Keratinocyte (primary cell): ENCODE results near the gene EFCAB13. TPM values are rescaled to one million over a fixed set of nuclear protein-coding genes. Genes with fewer than 3 reads are reported as not detected.

Experiments used
- DNase-seq: peaks from one replicate; pipeline ENCODE4 v3.0.0-alpha.2; 2011; ENCODE audit warnings: low read depth, missing footprints, low spot score
- FAIRE-seq: peaks from 2 replicates; lab custom pipeline; 2011; peaks lifted over from hg19 to GRCh38; lab: Jason Lieb, UNC
- H2AFZ ChIP-seq: 2 replicates; pipeline ENCODE4 v1.6.0; 2012; ENCODE audit warnings: low read length, control low read depth, inconsistent platforms; ENCODE audit not compliant: control insufficient read depth
- H3K27ac ChIP-seq: 2 replicates; pipeline ENCODE4 v1.5.1; 2011; ENCODE audit warnings: low read length; ENCODE audit not compliant: control insufficient read depth, insufficient read depth
- H3K27me3 ChIP-seq: 3 replicates; pipeline ENCODE4 v1.6.0; 2011; ENCODE audit warnings: low read length; ENCODE audit not compliant: control insufficient read depth, insufficient read depth; ENCODE audit errors: extremely low read depth
- H3K36me3 ChIP-seq, 2 experiments: 2 replicates in 1 of 2; 3 replicates in 1 of 2; pipeline ENCODE4 v1.5.1; 2011; ENCODE audit warnings: low read length in 2 of 2, mild to moderate bottlenecking in 1 of 2; ENCODE audit not compliant: control insufficient read depth in 2 of 2, insufficient read depth in 2 of 2; ENCODE audit errors: extremely low read depth in 1 of 2
- H3K4me1 ChIP-seq: 3 replicates; pipeline ENCODE4 v1.5.1; 2011; ENCODE audit warnings: low read length; ENCODE audit not compliant: control insufficient read depth, insufficient read depth; ENCODE audit errors: extremely low read depth
- H3K4me2 ChIP-seq: 3 replicates; pipeline ENCODE4 v1.6.0; 2011; ENCODE audit warnings: low read depth, low read length; ENCODE audit not compliant: control insufficient read depth, insufficient read depth; ENCODE audit errors: extremely low read depth
- H3K4me3 ChIP-seq, 3 experiments: fragments of 200-600 bp in 1 of 3; sonication (generic) in 1 of 3; 2 replicates in 2 of 3; 3 replicates in 1 of 3; pipeline ENCODE4 v1.5.1; 2011 to 2016; ENCODE audit warnings: low read length in 3 of 3, mild to moderate bottlenecking in 3 of 3, control low read depth in 2 of 3, inconsistent platforms in 1 of 3, low read depth in 1 of 3, mixed read lengths in 1 of 3, mixed run types in 1 of 3, moderate library complexity in 1 of 3; ENCODE audit not compliant: control insufficient read depth in 2 of 3, insufficient read depth in 2 of 3; ENCODE audit errors: extremely low read depth in 1 of 3
- H3K79me2 ChIP-seq: 2 replicates; pipeline ENCODE4 v1.6.0; 2012; ENCODE audit warnings: low read length; ENCODE audit not compliant: control insufficient read depth, insufficient read depth
- H3K9ac ChIP-seq: 3 replicates; pipeline ENCODE4 v1.6.0; 2011; ENCODE audit warnings: low read length; ENCODE audit not compliant: control insufficient read depth, insufficient read depth; ENCODE audit errors: extremely low read depth
- H3K9me1 ChIP-seq: 3 replicates; pipeline ENCODE4 v1.6.0; 2011; ENCODE audit warnings: low read length; ENCODE audit not compliant: control insufficient read depth, insufficient read depth; ENCODE audit errors: extremely low read depth
- H3K9me3 ChIP-seq: 2 replicates; pipeline ENCODE4 v1.5.1; 2012; ENCODE audit warnings: low read depth, low read length; ENCODE audit not compliant: control insufficient read depth
- H4K20me1 ChIP-seq: 3 replicates; pipeline ENCODE4 v1.6.0; 2011; ENCODE audit warnings: low read length; ENCODE audit not compliant: control insufficient read depth, insufficient read depth; ENCODE audit errors: extremely low read depth
- CTCF ChIP-seq, 3 experiments: IDR thresholded peaks in 1 of 3; conservative IDR thresholded peaks in 1 of 3; optimal IDR thresholded peaks in 1 of 3; 2 replicates in 2 of 3; 3 replicates in 1 of 3; pipeline versions ENCODE3 to v1.5.1; 2011; ENCODE audit warnings: low read length in 3 of 3, mild to moderate bottlenecking in 3 of 3, moderate library complexity in 2 of 3, control low read depth in 1 of 3, inconsistent platforms in 1 of 3; ENCODE audit not compliant: insufficient read depth in 2 of 3; ENCODE audit errors: extremely low read depth in 1 of 3
- EZH2 ChIP-seq: IDR thresholded peaks from one replicate; pipeline ENCODE4 v1.6.1; 2012; ENCODE audit warnings: inconsistent platforms, mild to moderate bottlenecking, low read length, moderate library complexity
- dilution Hi-C: fragments of 300-500 bp; cut with MboI; formaldehyde crosslinking; loops from one replicate; pipeline ENCODE4 v1.7.0; 2020; ENCODE audit warnings: low sequenced_read_pairs; ENCODE audit not compliant: extremely low pct_ligation_motif_present
- polyA plus RNA-seq, 5 experiments: library from polyadenylated mRNA; depleted of rRNA in 3 of 5; stranded (reverse) in 3 of 5; stranded (forward) in 1 of 5; unstranded in 1 of 5; fragments of >200 nt; gene quantifications; 1 replicate in 1 of 5; 2 replicates in 3 of 5; 3 replicates in 1 of 5; pipeline versions ENCODE4 v1.2.1 to v1.2.3, GENCODE V29; 2011 to 2012; ENCODE audit warnings: missing spikeins in 2 of 5, low read depth in 1 of 5, low replicate concordance in 1 of 5

EFCAB13 gene
- polyA plus RNA-seq, 1 donor (not counting 4 experiments of a cell fraction or from before 2014, with no cell fraction given), result 0.63 TPM

- Histone ChIP-seq H3K4me1 (no peaks in the 10 kb centered on the region), H3K9me3 (no peaks in the 10 kb centered on the region), H3K4me3 (no peak overlapping the region), H3K36me3 (no peaks in the 10 kb centered on the region), H3K9me1 (no peaks in the 10 kb centered on the region), H3K27ac (no peak overlapping the region), H4K20me1 (no peaks in the 10 kb centered on the region), H3K27me3 (peaks cover 43% of the 10 kb centered on the region), H3K9ac (no peak overlapping the region), H3K4me2 (no peak overlapping the region), H2AFZ (no peak overlapping the region), H3K79me2 (no peaks in the 10 kb centered on the region)
- TF ChIP-seq EZH2 (no peak), CTCF (optimal IDR thresholded peaks at IDR 0.05 in 1 of 3, IDR thresholded peaks at IDR 0.05 in 1 of 3, conservative IDR thresholded peaks at IDR 0.05 in 1 of 3; ENCODE audit: extremely low read depth in 1 of 3, insufficient read depth in 2 of 3, low read length in 3 of 3) (no peak)
- FAIRE-seq (no peak), DNase-seq (no peak)
- dilution Hi-C loops, result no loop called here
Measured at GRCh38 chr17:47286198-47286914, 37.4 kb upstream of the EFCAB13 start.

GRCh38 chr17:47287068-47287467, 36.7 kb upstream of the EFCAB13 start:
- Histone ChIP-seq H3K27ac (no peak overlapping the region), H4K20me1 (no peaks in the 10 kb centered on the region), H3K4me2 (no peak overlapping the region), H2AFZ (no peak overlapping the region), H3K9me1 (no peaks in the 10 kb centered on the region), H3K4me3 (no peak overlapping the region), H3K9ac (no peak overlapping the region), H3K79me2 (no peaks in the 10 kb centered on the region), H3K27me3 (peaks cover 46% of the 10 kb centered on the region), H3K9me3 (no peaks in the 10 kb centered on the region), H3K4me1 (no peaks in the 10 kb centered on the region), H3K36me3 (no peaks in the 10 kb centered on the region)
- dilution Hi-C loops, result no loop called here
- FAIRE-seq (no peak), DNase-seq (no peak)
- no peak for TF ChIP-seq EZH2
- no peak for TF ChIP-seq CTCF (optimal IDR thresholded peaks at IDR 0.05 in 1 of 3, IDR thresholded peaks at IDR 0.05 in 1 of 3, conservative IDR thresholded peaks at IDR 0.05 in 1 of 3; ENCODE audit: extremely low read depth in 1 of 3, insufficient read depth in 2 of 3, low read length in 3 of 3)
